Jurkat, Clone E6-1 (cell line): ENCODE results near the gene ITSN2.
A peak's percentile ranks its signal among the peaks of the same experiment; 100 is the strongest.
"Not testable (repeated sequence)": the region's sequence is repeated elsewhere in the genome, so short reads cannot be mapped to it uniquely, and the experiment has no call there.

ENCODE experiments used
- DNase-seq: peaks from one replicate; pipeline ENCODE4 v3.0.0-alpha.2; 2011; ENCODE audit warnings: low read depth, low spot score
- H3K4me3 ChIP-seq: 2 replicates; pipeline ENCODE4 v1.5.1; 2011; ENCODE audit warnings: mild to moderate bottlenecking, low read length, control low read depth, moderate library complexity

Gene ITSN2

GRCh38 chr2:24365826-24366225 is 5.5 kb upstream of the ITSN2 start:
- no peak for DNase-seq
- H3K4me3 ChIP-seq = no peak overlapping the region

GRCh38 chr2:24365051-24365450 is 4.7 kb upstream of the ITSN2 start:
- DNase-seq = no peak

GRCh38 chr2:24363301-24363700 is 3.0 kb upstream of the ITSN2 start:
- H3K4me3 ChIP-seq = no peak overlapping the region
- DNase-seq = no peak

More at GRCh38 chr2:24365051-24365450, 4.7 kb upstream of the ITSN2 start:
- H3K4me3 ChIP-seq = no peak overlapping the region

- H3K4me3 ChIP-seq = no peak overlapping the region
- DNase-seq = no peak
Measured at GRCh38 chr2:24362253-24362652, 1.9 kb upstream of the ITSN2 start.

- DNase-seq = no peak
- H3K4me3 ChIP-seq = peak overlapping the region; percentile 76
Measured at GRCh38 chr2:24360963-24361330, 611 bp upstream of the ITSN2 start.

GRCh38 chr2:24359129-24360049 is 947 bp downstream of the ITSN2 start:
- DNase-seq = no peak
- peak overlapping the region; percentile 76 for H3K4me3 ChIP-seq

GRCh38 chr2:24357767-24358166 is 2.6 kb downstream of the ITSN2 start:
- not testable (repeated sequence) for DNase-seq, H3K4me3 ChIP-seq

- not testable (repeated sequence) for H3K4me3 ChIP-seq, DNase-seq
Measured at GRCh38 chr2:24357115-24357514, 3.2 kb downstream of the ITSN2 start.

GRCh38 chr2:24354957-24355356 is 5.4 kb downstream of the ITSN2 start:
- H3K4me3 ChIP-seq = no peak overlapping the region
- no peak for DNase-seq

- no peak for DNase-seq
- H3K4me3 ChIP-seq = no peak overlapping the region
Measured at GRCh38 chr2:24354395-24354794, 5.9 kb downstream of the ITSN2 start.

- H3K4me3 ChIP-seq = no peak overlapping the region
- DNase-seq = no peak
Measured at GRCh38 chr2:24353973-24354372, 6.4 kb downstream of the ITSN2 start.

- no peak for DNase-seq
- H3K4me3 ChIP-seq = no peak overlapping the region
Measured at GRCh38 chr2:24353364-24353763, 7.0 kb downstream of the ITSN2 start.

GRCh38 chr2:24352664-24353063 is 7.7 kb downstream of the ITSN2 start:
- no peak overlapping the region for H3K4me3 ChIP-seq
- no peak for DNase-seq

- H3K4me3 ChIP-seq = no peak overlapping the region
- no peak for DNase-seq
Measured at GRCh38 chr2:24351981-24352380, 8.4 kb downstream of the ITSN2 start.

GRCh38 chr2:24351627-24351938 is 8.8 kb downstream of the ITSN2 start:
- no peak overlapping the region for H3K4me3 ChIP-seq
- DNase-seq = no peak

- no peak overlapping the region for H3K4me3 ChIP-seq
- DNase-seq = no peak
Measured at GRCh38 chr2:24350826-24351626, 9.3 kb downstream of the ITSN2 start.

- no peak for DNase-seq
- no peak overlapping the region for H3K4me3 ChIP-seq
Measured at GRCh38 chr2:24349097-24349496, 11.2 kb downstream of the ITSN2 start.

- no peak overlapping the region for H3K4me3 ChIP-seq
- DNase-seq = no peak
Measured at GRCh38 chr2:24345937-24346336, 14.4 kb downstream of the ITSN2 start.

GRCh38 chr2:24343225-24343882 is 17.0 kb downstream of the ITSN2 start:
- no peak overlapping the region for H3K4me3 ChIP-seq
- DNase-seq = no peak
